ENCODE measurements around the gene SLC25A47.
A peak's percentile ranks its signal among the peaks of the same experiment; 100 is the strongest.

Gene SLC25A47

DNA sequence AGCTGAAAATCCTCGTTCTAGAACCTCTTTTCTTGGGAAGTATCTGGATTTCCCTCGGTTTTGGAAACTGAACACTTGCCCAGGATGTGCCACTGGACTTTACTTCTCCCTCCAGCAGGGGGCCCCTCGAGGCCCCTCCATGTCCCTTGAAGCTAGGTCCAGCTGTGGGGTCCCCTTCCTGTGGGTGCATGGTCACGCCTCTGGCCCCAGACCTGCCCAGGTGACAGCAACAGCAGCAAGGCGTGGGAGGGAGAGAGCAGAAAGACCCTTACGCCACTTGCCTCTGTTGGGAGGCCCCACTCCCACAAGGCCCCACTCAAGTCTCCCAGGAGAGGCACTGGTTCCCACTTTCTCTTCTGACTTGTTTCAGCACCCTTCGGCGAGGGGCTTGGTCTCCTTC, 20.0 kb upstream of the SLC25A47 start:
- TF ChIP-seq CTCF (IDR thresholded peaks at IDR 0.05; ENCODE audit: low read depth, low read length) = peak; percentile 74
- Histone ChIP-seq H3K27ac (no peak overlapping the region), H3K36me3 (peaks cover 18% of the 10 kb centered on the region), H3K9me3 (ENCODE audit: severe bottlenecking) (no peaks in the 10 kb centered on the region), H3K27me3 (ENCODE audit: insufficient read depth, low read depth, severe bottlenecking) (no peaks in the 10 kb centered on the region), H3K4me3 (ENCODE audit: low read depth, low read length) (no peak overlapping the region)
- peak; percentile 45 for DNase-seq

DNA sequence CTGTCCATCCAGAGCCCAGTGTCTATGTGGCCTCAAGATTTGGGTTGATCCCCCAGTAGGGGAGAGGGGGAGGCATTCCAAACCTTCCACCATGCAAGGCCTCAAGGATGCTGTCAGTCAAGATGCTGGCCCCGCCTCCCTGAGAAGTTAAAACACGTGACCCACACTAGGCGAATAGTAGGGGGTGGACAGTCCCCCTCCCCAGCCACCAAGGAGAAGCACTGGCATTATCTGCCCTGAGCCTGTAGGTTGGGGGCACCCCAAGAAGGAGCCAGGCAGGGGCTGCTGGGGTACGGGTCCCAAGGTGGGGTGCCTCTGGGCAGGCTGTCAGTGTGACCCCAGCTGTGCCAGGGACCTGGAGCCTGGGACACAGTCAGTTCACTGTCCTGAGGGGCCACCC, 19.2 kb upstream of the SLC25A47 start:
- Histone ChIP-seq H3K27me3 (ENCODE audit: insufficient read depth, low read depth, severe bottlenecking) (no peaks in the 10 kb centered on the region), H3K4me3 (ENCODE audit: low read depth, low read length) (no peak overlapping the region), H3K27ac (no peak overlapping the region), H3K36me3 (peaks cover 13% of the 10 kb centered on the region), H3K9me3 (ENCODE audit: severe bottlenecking) (no peaks in the 10 kb centered on the region)
- no peak for TF ChIP-seq CTCF (IDR thresholded peaks at IDR 0.05; ENCODE audit: low read depth, low read length)
- DNase-seq = no peak

GRCh38 chr14:100304825-100305323, 18.3 kb upstream of the SLC25A47 start:
- peaks cover 12% of the 10 kb centered on the region for H3K36me3 ChIP-seq
- no peaks in the 10 kb centered on the region for H3K27me3 ChIP-seq (ENCODE audit: insufficient read depth, low read depth, severe bottlenecking)
- TF ChIP-seq CTCF (IDR thresholded peaks at IDR 0.05; ENCODE audit: low read depth, low read length) = no peak
- H3K4me3 ChIP-seq (ENCODE audit: low read depth, low read length) = peak overlapping the region; percentile 75
- DNase-seq = peak; percentile 72
- H3K9me3 ChIP-seq (ENCODE audit: severe bottlenecking) = no peaks in the 10 kb centered on the region
- H3K27ac ChIP-seq = peak overlapping the region; percentile 51

DNA sequence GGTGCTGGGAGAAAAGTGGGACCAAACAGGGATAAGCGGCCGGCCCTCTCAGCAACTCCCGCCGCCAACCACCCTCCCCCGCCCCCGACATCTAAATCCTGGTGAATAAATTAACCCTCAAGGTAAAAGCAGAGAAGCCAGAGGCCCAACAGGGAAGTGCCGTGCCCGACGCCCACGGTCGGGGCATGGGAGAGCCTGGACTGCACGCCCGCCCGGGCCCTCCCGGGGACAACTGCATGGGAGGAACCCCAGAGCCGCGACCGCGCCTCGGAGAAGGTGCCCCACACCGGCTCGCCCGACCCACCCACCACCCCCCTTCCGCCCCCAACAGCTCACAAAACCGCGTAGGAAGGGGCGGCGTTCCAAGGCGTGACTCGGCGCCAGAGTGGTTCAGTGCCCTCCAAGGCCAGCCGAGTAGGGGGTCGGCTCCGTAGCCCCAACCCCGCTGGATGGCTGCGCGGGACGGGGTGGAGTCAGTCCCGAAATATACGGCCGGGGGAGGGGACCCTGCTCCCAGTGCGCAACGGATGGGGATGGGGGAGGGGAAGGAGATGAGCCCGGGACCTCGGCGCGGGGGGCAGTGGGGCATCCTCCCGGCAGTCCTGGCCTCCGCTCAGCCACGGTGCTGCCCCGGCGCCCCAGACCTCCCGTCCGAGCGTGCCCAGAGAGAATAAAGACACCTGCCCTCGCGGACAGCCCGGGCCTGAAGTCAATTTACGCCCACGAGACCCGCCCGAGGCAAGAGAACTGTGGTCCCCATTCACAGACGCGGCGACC, 17.6 kb upstream of the SLC25A47 start:
- Histone ChIP-seq H3K4me3 (ENCODE audit: low read depth, low read length) (peak overlapping the region; percentile 75), H3K9me3 (ENCODE audit: severe bottlenecking) (no peaks in the 10 kb centered on the region), H3K36me3 (peaks cover 12% of the 10 kb centered on the region), H3K27me3 (ENCODE audit: insufficient read depth, low read depth, severe bottlenecking) (no peaks in the 10 kb centered on the region), H3K27ac (peak overlapping the region; percentile 80)
- no peak for TF ChIP-seq CTCF (IDR thresholded peaks at IDR 0.05; ENCODE audit: low read depth, low read length)
- peak; percentile 32 for DNase-seq

GRCh38 chr14:100306101-100306997, 16.8 kb upstream of the SLC25A47 start, which contains the start of gene SLC25A29:
Gene SLC25A29 (minus strand): TSS chr14:100306444. CDS start chr14:100306232, 212 bp downstream.
- no peak for TF ChIP-seq CTCF (IDR thresholded peaks at IDR 0.05; ENCODE audit: low read depth, low read length)
- Histone ChIP-seq H3K27ac (peak within 1 kb of the TSS; percentile 83), H3K36me3 (peaks cover 12% of the 10 kb centered on the region), H3K9me3 (ENCODE audit: severe bottlenecking) (no peaks in the 10 kb centered on the region), H3K27me3 (ENCODE audit: insufficient read depth, low read depth, severe bottlenecking) (no peaks in the 10 kb centered on the region), H3K4me3 (ENCODE audit: low read depth, low read length) (peak within 1 kb of the TSS; percentile 95)
- DNase-seq = peak; percentile 87

Data from WERI-Rb-1 (cell line).